Measurements from ENCODE around the gene DOCK3.
"Not testable (repeated sequence)": the region's sequence is repeated elsewhere in the genome, so short reads cannot be mapped to it uniquely, and the experiment has no call there.

DOCK3 gene

DNA sequence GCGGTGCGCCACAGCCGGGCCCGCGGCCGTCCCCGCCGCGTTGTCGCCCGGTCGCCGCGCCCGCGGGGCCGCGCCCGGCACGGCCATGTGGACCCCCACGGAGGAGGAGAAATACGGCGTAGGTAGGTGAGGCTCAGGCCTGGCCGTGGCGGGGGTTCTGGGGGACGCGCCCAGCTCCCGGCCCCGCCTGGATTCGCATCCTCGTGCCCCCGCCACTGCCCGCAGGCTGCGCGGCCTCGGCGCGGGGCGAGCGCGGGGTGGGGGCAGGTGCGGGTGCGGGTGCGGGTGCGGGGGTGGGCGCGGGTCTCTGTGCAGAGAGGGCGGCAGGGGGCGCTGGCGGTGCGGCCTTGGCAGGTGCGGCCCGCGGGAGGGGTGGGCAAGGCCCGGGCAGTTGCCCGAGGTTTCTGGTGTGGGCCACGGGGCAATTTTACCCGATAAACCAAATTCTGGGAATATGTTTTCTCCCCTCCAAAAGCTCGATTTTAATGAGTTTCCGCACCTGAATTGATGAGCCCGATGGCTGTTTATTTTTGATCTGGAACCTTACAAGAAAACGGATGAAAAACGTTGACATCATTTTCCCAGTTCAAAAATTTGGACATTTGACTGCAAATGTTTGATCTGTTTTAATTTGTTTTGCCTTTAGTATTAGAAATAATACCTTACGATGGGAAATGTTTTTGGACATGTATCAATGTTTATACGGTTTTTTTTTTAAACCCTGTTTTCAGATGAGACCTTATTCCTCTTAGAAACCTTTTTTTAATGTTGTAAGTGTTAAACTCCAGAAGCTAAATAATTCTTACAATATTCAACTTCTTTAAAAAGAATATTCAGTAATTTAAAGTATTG lies 678 bp downstream of the DOCK3 start:
- peak; percentile 56 for DNase-seq (ENCODE audit: low spot score)
- TF ChIP-seq, protein P1, sequence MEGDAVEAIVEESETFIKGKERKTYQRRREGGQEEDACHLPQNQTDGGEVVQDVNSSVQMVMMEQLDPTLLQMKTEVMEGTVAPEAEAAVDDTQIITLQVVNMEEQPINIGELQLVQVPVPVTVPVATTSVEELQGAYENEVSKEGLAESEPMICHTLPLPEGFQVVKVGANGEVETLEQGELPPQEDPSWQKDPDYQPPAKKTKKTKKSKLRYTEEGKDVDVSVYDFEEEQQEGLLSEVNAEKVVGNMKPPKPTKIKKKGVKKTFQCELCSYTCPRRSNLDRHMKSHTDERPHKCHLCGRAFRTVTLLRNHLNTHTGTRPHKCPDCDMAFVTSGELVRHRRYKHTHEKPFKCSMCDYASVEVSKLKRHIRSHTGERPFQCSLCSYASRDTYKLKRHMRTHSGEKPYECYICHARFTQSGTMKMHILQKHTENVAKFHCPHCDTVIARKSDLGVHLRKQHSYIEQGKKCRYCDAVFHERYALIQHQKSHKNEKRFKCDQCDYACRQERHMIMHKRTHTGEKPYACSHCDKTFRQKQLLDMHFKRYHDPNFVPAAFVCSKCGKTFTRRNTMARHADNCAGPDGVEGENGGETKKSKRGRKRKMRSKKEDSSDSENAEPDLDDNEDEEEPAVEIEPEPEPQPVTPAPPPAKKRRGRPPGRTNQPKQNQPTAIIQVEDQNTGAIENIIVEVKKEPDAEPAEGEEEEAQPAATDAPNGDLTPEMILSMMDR (IDR thresholded peaks at IDR 0.05; ENCODE audit: extremely low read depth, missing control alignments), result peak; percentile 44

DNA sequence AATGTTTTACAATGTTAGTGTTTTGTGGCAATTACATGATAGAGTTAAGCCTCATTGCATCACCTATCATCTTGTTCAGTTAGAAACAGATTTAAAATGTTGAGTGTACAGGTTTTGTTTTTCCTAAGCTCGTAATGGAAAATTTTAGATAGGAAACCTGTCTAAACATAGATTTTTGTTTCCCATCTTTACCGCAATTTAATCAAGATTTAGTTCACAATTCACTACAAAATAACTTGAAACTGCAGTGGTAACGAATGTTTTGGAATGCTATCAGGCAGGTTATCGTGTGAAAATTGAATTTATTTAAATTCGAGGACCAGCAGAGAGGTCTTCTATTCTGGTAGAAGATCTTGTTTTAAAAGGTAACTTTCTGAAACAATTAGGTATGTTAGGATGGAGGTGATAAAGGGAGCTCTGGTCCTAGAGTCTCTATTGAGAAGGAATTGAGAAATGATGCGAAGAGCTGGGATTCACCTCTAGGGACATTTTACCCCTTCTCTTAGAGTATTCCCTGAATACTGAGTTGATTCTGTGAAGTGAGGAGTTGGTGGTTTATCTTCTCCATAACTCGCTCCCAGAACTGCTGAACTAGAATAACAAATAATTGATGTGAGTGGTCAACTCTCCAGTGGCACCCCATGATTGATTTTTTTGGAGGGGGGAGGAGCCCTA lies 1.4 kb downstream of the DOCK3 start:
- TF ChIP-seq, protein P1 (IDR thresholded peaks at IDR 0.05; ENCODE audit: extremely low read depth, missing control alignments), result no peak
- no peak for DNase-seq (ENCODE audit: low spot score)

DNA sequence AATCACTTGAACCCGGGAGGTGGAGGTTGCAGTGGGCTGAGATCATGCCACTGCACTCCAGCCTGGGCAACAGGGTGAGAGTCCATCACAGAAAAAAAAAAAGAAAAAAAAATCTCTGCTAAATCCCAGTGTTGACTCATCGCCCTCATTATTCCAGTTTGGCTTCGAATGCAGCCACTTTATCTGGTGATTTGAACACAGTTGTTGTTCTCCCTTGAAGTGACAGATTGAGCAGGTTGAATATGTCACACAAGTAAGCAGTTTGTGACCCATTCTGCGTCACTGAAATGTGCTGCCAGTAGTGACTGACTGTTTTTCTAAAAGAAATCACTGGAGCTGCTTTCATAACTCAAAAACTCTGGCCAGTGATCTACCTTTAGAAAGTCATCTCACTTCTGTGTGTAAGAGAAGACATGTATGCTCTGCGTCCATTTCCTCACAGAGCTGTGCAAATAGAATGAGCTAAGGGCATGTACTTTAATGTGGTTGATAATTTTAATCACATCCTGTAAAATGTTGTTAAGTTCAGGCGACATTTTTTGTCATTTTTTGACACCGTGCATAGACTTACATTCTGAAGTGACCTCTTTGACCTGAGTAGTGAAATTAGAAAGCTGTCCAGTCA lies 12.5 kb downstream of the DOCK3 start:
- DNase-seq (ENCODE audit: low spot score), result no peak
- TF ChIP-seq, protein P1 (IDR thresholded peaks at IDR 0.05; ENCODE audit: extremely low read depth, missing control alignments), result no peak

DNA sequence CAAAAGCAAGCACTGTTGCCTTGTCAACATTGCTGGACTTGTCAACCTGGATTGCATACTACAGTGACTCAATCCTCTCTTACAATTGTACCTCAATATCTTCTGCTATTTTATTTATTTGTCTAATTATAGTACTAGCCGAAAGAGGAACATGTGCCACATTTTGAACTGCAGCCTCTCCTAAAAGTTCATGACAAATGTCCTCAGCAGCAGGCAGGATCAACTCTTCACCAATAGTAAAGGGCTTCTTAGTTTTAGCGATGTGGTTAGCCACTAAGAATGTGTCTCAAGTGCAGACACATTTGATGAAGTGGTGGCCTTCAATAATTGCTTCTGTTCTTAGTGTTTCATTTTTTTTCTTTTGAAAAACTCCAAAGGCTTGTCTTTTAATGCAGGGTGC lies 13.2 kb downstream of the DOCK3 start:
- TF ChIP-seq, protein P1 (IDR thresholded peaks at IDR 0.05; ENCODE audit: extremely low read depth, missing control alignments), result no peak
- no peak for DNase-seq (ENCODE audit: low spot score)

DNA sequence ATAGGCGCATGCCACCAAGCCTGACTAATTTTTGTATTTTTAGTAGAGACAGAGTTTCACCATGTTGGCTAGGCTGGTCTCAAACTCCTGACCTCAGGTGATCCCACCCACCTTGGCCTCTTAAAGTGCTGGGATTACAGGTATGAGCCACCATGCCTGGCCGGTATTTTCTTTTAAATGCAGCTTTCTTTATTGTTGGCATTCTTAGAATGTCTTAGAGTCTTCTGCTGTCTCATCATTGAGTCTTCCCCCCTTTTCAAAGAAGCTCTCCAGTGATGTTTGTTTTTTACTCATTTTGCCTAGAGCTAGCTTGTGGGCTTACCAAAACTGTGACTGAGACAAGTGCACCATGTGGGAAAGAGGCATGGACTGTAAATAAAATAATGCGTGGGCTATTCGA lies 13.9 kb downstream of the DOCK3 start:
- not testable (repeated sequence) for DNase-seq (ENCODE audit: low spot score)

DNA sequence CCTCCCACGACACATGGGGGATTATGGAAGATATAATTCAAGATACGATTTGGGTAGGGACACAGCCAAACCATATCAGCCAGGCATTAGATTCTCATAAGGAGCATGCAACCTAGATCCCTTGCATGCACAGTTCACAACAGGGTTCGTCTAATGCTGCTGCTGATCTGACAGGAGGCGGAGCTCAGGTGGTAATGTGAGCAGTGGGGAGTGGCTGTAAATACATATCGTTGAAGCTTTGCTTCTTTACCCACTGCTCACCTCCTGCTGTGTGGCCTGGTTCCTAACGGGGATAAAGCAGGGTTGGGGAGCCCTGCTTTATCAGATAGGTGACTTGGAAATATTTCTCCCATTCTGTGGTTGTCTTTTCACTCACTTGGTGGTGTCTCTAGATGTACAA lies 14.8 kb downstream of the DOCK3 start:
- TF ChIP-seq, protein P1 (IDR thresholded peaks at IDR 0.05; ENCODE audit: extremely low read depth, missing control alignments), result no peak
- DNase-seq (ENCODE audit: low spot score), result no peak

DNA sequence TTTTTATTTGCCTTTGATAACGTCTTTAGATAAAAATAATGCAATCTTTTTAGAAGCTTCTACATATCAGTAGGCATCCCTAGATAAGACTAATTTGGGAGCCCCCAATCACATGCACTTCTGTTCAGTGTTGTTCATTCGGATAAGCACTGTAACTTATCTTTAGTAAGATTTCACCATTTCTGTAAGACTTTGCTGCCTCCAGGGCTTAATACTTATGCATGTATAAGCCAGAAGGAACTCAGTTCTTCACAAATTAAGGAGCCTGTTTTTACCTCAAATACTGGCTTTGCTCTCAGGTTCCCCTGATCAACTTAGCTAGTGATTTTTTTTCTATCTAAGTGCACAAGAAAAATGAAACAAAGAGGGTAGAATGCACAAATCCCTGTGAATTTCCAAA lies 20.3 kb downstream of the DOCK3 start:
- DNase-seq (ENCODE audit: low spot score), result no peak
- TF ChIP-seq, protein P1 (IDR thresholded peaks at IDR 0.05; ENCODE audit: extremely low read depth, missing control alignments), result no peak

Data from GM20000 (cell line).